Activated CD8-positive, alpha-beta T cell treated with anti-CD3 and anti-CD28 coated beads for 36 hours (primary cell): ENCODE results near the gene MAP2K2. TPM values are rescaled to one million over a fixed set of nuclear protein-coding genes. Genes with fewer than 3 reads are reported as not detected.
"Not testable (repeated sequence)": the region's sequence is repeated elsewhere in the genome, so short reads cannot be mapped to it uniquely, and the experiment has no call there.

Source experiments
- ATAC-seq: fragments of 200-7000 bp; cut with Tn5 transposase; one replicate; pipeline ENCODE4 v1.10.0; 2021; ENCODE audit warnings: mild to moderate bottlenecking, moderate library complexity
- CTCF ChIA-PET: fragments of 350-600 bp; sonication (Branson Sonifier 250); formaldehyde crosslinking; loops from one replicate; lab custom pipeline; 2021; ENCODE audit warnings: antibody characterized with exemption; lab: Charles Lee
- POLR2A ChIA-PET: fragments of 350-600 bp; sonication (Branson Sonifier 250); formaldehyde crosslinking; loops from one replicate; lab custom pipeline; 2021; ENCODE audit warnings: antibody characterized with exemption; lab: Charles Lee
- DNase-seq: peaks from one replicate; pipeline ENCODE4 v3.0.0-alpha.2; 2020
- H3K27ac Mint-ChIP-seq: one replicate; pipeline ENCODE4 v1.8.0; 2021; ENCODE audit warnings: mild to moderate bottlenecking, mixed read lengths
- H3K27me3 Mint-ChIP-seq: one replicate; pipeline ENCODE4 v1.8.0; 2021; ENCODE audit warnings: mixed read lengths
- H3K36me3 Mint-ChIP-seq: one replicate; pipeline ENCODE4 v1.8.0; 2021; ENCODE audit warnings: low read depth, mixed read lengths
- H3K4me1 Mint-ChIP-seq: one replicate; pipeline ENCODE4 v1.8.0; 2021; ENCODE audit warnings: low read depth, mixed read lengths
- H3K4me3 Mint-ChIP-seq: one replicate; pipeline ENCODE4 v1.8.0; 2021; ENCODE audit warnings: mild to moderate bottlenecking, moderate library complexity, mixed read lengths
- H3K9me3 Mint-ChIP-seq: one replicate; pipeline ENCODE4 v1.8.0; 2021; ENCODE audit warnings: mixed read lengths
- intact Hi-C: fragments of 100-400 bp; cut with micrococcal nuclease; formaldehyde crosslinking; loops from one replicate; pipeline ENCODE4 v1.10.0; 2022
- total RNA-seq, 2 experiments: library from RNA; stranded (reverse); gene quantifications; one replicate each; pipeline ENCODE4 v1.2.3, GENCODE V29; 2021
- TF ChIP-seq, protein P1 (sequence below): fragments of 200-600 bp; IDR thresholded peaks from one replicate; pipeline ENCODE4 v1.8.0; 2022; ENCODE audit warnings: antibody characterized with exemption, mild to moderate bottlenecking

MAP2K2 gene
- total RNA-seq, 2 experiments from 2014 or later: 141 to 145 TPM

- TF ChIP-seq, protein P1, sequence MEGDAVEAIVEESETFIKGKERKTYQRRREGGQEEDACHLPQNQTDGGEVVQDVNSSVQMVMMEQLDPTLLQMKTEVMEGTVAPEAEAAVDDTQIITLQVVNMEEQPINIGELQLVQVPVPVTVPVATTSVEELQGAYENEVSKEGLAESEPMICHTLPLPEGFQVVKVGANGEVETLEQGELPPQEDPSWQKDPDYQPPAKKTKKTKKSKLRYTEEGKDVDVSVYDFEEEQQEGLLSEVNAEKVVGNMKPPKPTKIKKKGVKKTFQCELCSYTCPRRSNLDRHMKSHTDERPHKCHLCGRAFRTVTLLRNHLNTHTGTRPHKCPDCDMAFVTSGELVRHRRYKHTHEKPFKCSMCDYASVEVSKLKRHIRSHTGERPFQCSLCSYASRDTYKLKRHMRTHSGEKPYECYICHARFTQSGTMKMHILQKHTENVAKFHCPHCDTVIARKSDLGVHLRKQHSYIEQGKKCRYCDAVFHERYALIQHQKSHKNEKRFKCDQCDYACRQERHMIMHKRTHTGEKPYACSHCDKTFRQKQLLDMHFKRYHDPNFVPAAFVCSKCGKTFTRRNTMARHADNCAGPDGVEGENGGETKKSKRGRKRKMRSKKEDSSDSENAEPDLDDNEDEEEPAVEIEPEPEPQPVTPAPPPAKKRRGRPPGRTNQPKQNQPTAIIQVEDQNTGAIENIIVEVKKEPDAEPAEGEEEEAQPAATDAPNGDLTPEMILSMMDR: no peak
- POLR2A ChIA-PET: no interaction called here
Measured at GRCh38 chr19:4161415-4162077, 37.6 kb upstream of the MAP2K2 start.

DNA sequence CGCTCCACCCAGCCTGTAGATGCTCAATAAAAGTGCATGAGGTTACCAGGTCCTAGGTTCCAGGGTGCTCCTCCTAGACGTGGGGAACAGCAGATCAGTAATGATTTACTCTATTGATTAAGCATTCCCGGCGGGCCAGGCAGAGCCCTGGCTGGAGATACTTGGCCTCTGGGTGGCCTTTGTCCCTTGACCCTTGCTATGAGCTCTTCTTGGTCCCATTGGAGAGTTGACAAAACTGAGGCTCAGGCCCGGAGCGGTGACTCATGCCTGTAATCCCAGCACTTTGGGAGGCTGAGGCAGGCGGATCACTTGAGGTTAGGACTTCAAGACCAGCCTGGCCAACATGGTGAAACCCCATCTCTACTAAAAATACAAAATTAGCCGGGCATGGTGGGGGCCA lies 34.0 kb upstream of the MAP2K2 start:
- H3K9me3 Mint-ChIP-seq, ATAC-seq, H3K36me3 Mint-ChIP-seq, H3K27me3 Mint-ChIP-seq, H3K27ac Mint-ChIP-seq, H3K4me3 Mint-ChIP-seq, H3K4me1 Mint-ChIP-seq, intact Hi-C loops, DNase-seq: not testable (repeated sequence)
- ChIA-PET POLR2A (interaction anchor here (0.8 kb wide), 1 partner anchor 215 kb away, joined by 3 read pairs; no protein-coding TSS in a partner anchor), CTCF (interaction anchor here (3.4 kb wide), 1 partner anchor 18 kb away, joined by 11 read pairs; no protein-coding TSS in a partner anchor)

More at GRCh38 chr19:4161415-4162077, 37.6 kb upstream of the MAP2K2 start:
- CTCF ChIA-PET: interaction anchor here (1.9 to 4.2 kb wide), 2 partner anchors 21 to 73 kb away, joined by 5 to 19 read pairs; no protein-coding TSS in a partner anchor
- no peak for DNase-seq
- no peaks in the 10 kb centered on the region for H3K36me3 Mint-ChIP-seq
- intact Hi-C loops: no loop called here
- H3K9me3 Mint-ChIP-seq: no peaks in the 10 kb centered on the region
- H3K4me1 Mint-ChIP-seq: no peaks in the 10 kb centered on the region
- no peak overlapping the region for H3K4me3 Mint-ChIP-seq
- H3K27ac Mint-ChIP-seq: no peak overlapping the region
- peaks cover 3% of the 10 kb centered on the region for H3K27me3 Mint-ChIP-seq
- no peak for ATAC-seq

DNA sequence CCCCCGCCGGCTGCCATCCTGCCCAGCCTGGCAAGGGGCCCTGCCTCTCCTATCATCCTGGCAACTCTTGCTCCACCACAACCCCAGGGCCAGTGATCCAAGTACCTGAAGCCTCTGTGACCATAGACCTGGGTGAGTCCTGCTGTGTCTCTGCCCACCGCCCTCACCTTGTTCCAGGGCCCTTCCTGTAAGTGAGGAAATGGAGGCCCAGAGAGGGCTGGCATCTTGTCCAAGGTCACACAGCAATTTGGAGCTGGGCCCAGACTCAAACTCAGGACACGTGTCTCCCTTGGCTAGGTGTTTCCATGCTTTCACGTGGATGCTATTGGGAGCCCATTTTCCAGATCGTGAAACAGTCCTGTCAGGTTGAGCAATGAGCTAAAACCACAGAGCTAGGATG lies 33.2 kb upstream of the MAP2K2 start:
- ChIA-PET POLR2A (interaction anchor here (0.8 kb wide), 1 partner anchor 215 kb away, joined by 3 read pairs; no protein-coding TSS in a partner anchor), CTCF (interaction anchor here (3.4 kb wide), 1 partner anchor 17 kb away, joined by 11 read pairs; no protein-coding TSS in a partner anchor)
- peaks cover 2% of the 10 kb centered on the region for H3K27me3 Mint-ChIP-seq
- DNase-seq: no peak
- H3K9me3 Mint-ChIP-seq: no peaks in the 10 kb centered on the region
- H3K36me3 Mint-ChIP-seq: no peaks in the 10 kb centered on the region
- no peak overlapping the region for H3K4me3 Mint-ChIP-seq
- H3K27ac Mint-ChIP-seq: no peak overlapping the region
- H3K4me1 Mint-ChIP-seq: peaks cover 5% of the 10 kb centered on the region
- ATAC-seq: no peak
- TF ChIP-seq, protein P1: no peak
- intact Hi-C loops: no loop called here

DNA sequence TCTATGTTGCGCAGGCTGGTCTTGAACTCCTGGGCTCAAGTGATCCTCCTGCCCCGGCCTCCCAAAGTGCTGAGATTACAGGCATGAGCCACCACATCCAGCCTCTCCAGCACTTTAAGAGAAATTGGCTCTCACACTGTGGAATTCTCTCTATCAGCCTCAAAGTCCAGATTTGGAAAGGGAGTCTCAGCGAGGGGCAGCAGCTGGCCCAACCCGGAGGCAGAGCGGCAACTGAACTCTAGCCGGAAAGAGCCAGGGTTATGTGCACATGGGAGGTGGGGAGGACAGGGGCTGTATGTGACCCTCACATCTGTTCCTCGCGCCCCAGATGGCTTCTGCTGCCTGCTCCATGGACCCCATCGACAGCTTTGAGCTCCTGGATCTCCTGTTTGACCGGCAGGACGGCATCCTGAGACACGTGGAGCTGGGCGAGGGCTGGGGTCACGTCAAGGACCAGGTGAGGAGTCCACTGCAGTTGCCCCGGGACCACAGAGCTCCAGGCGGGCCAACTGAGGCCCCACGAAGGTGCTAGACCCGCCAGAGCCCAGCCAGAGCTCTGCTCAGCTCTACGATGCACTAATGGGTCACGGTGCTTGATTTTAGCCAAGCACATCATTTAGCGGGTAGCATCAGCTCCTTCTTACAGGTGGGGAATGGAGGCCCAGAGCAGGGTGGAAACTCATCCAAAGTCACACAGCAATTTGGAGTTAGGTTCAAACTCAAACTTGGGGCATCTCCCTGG lies 30.8 kb upstream of the MAP2K2 start:
- no peaks in the 10 kb centered on the region for H3K36me3 Mint-ChIP-seq
- no peak overlapping the region for H3K4me3 Mint-ChIP-seq
- H3K27me3 Mint-ChIP-seq: peaks cover 2% of the 10 kb centered on the region
- no peak overlapping the region for H3K27ac Mint-ChIP-seq
- POLR2A ChIA-PET: no interaction called here
- TF ChIP-seq, protein P1: no peak
- DNase-seq (no peak), ATAC-seq (no peak)
- CTCF ChIA-PET: interaction anchor here (3.0 kb wide), 1 partner anchor 14 kb away, joined by 25 read pairs; no protein-coding TSS in a partner anchor
- peaks cover 5% of the 10 kb centered on the region for H3K4me1 Mint-ChIP-seq
- no peaks in the 10 kb centered on the region for H3K9me3 Mint-ChIP-seq
- intact Hi-C loops: no loop called here

GRCh38 chr19:4152241-4152998 lies 28.5 kb upstream of the MAP2K2 start:
- Mint-ChIP-seq H3K36me3 (no peaks in the 10 kb centered on the region), H3K27ac (no peak overlapping the region), H3K27me3 (peaks cover 2% of the 10 kb centered on the region), H3K4me1 (peaks cover 5% of the 10 kb centered on the region), H3K4me3 (no peak overlapping the region), H3K9me3 (no peaks in the 10 kb centered on the region)
- ATAC-seq (no peak), DNase-seq (no peak)
- TF ChIP-seq, protein P1: no peak
- ChIA-PET CTCF (interaction anchor here (3.0 kb wide), 1 partner anchor 12 kb away, joined by 25 read pairs; no protein-coding TSS in a partner anchor), POLR2A (interaction anchor here (0.6 kb wide), 1 partner anchor 178 kb away, joined by 5 read pairs; no protein-coding TSS in a partner anchor)
- intact Hi-C loops: no loop called here
